Loucy (cell line): ENCODE data around the gene DERA.

ENCODE experiments used
- H2AFZ ChIP-seq: fragments of 200-600 bp; sonication (generic); 2 replicates; pipeline ENCODE4 v1.6.0; 2016; ENCODE audit warnings: antibody characterized with exemption, mild to moderate bottlenecking, low read length, moderate library complexity
- H3F3A ChIP-seq: fragments of 200-600 bp; 2 replicates; pipeline ENCODE4 v1.6.0; 2016; ENCODE audit warnings: antibody characterized with exemption, low read depth, mild to moderate bottlenecking
- H3K27me3 ChIP-seq: fragments of 200-600 bp; sonication (generic); 2 replicates; pipeline ENCODE4 v1.6.1; 2014; ENCODE audit warnings: low read length, mild to moderate bottlenecking; ENCODE audit not compliant: insufficient read depth, poor library complexity, severe bottlenecking
- H3K36me3 ChIP-seq: fragments of 200-600 bp; sonication (generic); 2 replicates; pipeline ENCODE4 v1.6.1; 2016; ENCODE audit warnings: low read length; ENCODE audit not compliant: insufficient read depth
- H3K4me1 ChIP-seq: fragments of 200-600 bp; sonication (generic); 2 replicates; pipeline ENCODE4 v1.5.1; 2014; ENCODE audit warnings: low read length, mild to moderate bottlenecking; ENCODE audit not compliant: insufficient read depth, poor library complexity, severe bottlenecking
- H3K4me2 ChIP-seq: fragments of 200-600 bp; sonication (generic); 2 replicates; pipeline ENCODE4 v1.6.0; 2014; ENCODE audit warnings: antibody characterized with exemption, low read length, low read depth, mild to moderate bottlenecking; ENCODE audit not compliant: poor library complexity, severe bottlenecking
- H3K4me3 ChIP-seq: fragments of 200-600 bp; sonication (generic); 2 replicates; pipeline ENCODE4 v1.5.1; 2014; ENCODE audit warnings: low read length, mild to moderate bottlenecking, mixed read lengths; ENCODE audit not compliant: poor library complexity, severe bottlenecking
- H3K79me2 ChIP-seq: fragments of 200-600 bp; sonication (generic); 2 replicates; pipeline ENCODE4 v1.6.1; 2014; ENCODE audit warnings: low read length; ENCODE audit not compliant: insufficient read depth
- H3K9ac ChIP-seq: fragments of 200-600 bp; sonication (generic); 2 replicates; pipeline ENCODE4 v1.6.0; 2014; ENCODE audit warnings: mild to moderate bottlenecking, low read depth, low read length, moderate library complexity; ENCODE audit not compliant: poor library complexity, severe bottlenecking
- H3K9me2 ChIP-seq: fragments of 200-600 bp; sonication (generic); replicated peaks from 2 replicates; pipeline ENCODE4 v1.6.1; 2016; ENCODE audit warnings: low read depth, low read length, mixed read lengths
- H3K9me3 ChIP-seq: fragments of 200-600 bp; sonication (generic); 2 replicates; pipeline ENCODE4 v1.6.1; 2014; ENCODE audit warnings: mild to moderate bottlenecking, antibody characterized with exemption, low read length, low read depth; ENCODE audit not compliant: insufficient read depth
- H4K20me1 ChIP-seq: fragments of 200-600 bp; sonication (generic); 2 replicates; pipeline ENCODE4 v1.6.0; 2014; ENCODE audit warnings: antibody characterized with exemption, low read length, mild to moderate bottlenecking; ENCODE audit not compliant: insufficient read depth, poor library complexity, severe bottlenecking
- EZH2phosphoT487 ChIP-seq: fragments of 200-600 bp; IDR thresholded peaks from 2 replicates; pipeline ENCODE4 v1.6.1; 2018; ENCODE audit warnings: antibody characterized with exemption, mild to moderate bottlenecking, moderate library complexity, borderline replicate concordance
- TF ChIP-seq, protein P1 (sequence below): fragments of 200-600 bp; sonication (generic); conservative IDR thresholded peaks from 2 replicates; pipeline ENCODE4 v1.5.1; 2014; ENCODE audit warnings: mild to moderate bottlenecking, antibody characterized with exemption, low read length

DERA gene

DNA sequence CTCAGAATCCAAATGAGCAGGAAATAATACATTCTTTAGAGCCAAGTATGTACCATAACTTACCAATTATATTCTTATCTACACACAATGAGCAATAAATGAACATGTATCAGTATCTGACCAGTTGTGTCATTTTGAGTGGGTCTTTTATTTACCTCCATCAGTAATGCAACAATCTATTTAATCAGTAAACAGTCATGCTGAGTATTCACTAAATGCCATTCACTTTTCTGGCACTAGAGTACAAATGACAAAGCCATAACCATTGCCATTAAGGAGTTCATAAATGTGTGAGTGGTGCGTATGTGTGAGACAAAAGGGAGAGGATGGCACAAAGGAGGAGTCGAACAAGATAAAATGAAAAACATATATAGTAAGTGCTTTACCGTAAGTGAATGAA, 30.4 kb upstream of the DERA start:
- Histone ChIP-seq H3K4me2 (peak overlapping the region; percentile 89), H3K9me3 (no peaks in the 10 kb centered on the region), H3K79me2 (peaks cover 35% of the 10 kb centered on the region), H3K9ac (no peak overlapping the region), H3K27me3 (no peaks in the 10 kb centered on the region), H2AFZ (no peak overlapping the region), H3K9me2 (no peaks in the 10 kb centered on the region), H3K4me1 (peaks cover 19% of the 10 kb centered on the region), H3K4me3 (peak overlapping the region; percentile 98), H3K36me3 (no peaks in the 10 kb centered on the region), H3F3A (no peaks in the 10 kb centered on the region), H4K20me1 (peaks cover 33% of the 10 kb centered on the region)
- TF ChIP-seq, protein P1, sequence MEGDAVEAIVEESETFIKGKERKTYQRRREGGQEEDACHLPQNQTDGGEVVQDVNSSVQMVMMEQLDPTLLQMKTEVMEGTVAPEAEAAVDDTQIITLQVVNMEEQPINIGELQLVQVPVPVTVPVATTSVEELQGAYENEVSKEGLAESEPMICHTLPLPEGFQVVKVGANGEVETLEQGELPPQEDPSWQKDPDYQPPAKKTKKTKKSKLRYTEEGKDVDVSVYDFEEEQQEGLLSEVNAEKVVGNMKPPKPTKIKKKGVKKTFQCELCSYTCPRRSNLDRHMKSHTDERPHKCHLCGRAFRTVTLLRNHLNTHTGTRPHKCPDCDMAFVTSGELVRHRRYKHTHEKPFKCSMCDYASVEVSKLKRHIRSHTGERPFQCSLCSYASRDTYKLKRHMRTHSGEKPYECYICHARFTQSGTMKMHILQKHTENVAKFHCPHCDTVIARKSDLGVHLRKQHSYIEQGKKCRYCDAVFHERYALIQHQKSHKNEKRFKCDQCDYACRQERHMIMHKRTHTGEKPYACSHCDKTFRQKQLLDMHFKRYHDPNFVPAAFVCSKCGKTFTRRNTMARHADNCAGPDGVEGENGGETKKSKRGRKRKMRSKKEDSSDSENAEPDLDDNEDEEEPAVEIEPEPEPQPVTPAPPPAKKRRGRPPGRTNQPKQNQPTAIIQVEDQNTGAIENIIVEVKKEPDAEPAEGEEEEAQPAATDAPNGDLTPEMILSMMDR: no peak
- no peak for TF ChIP-seq EZH2phosphoT487

DNA sequence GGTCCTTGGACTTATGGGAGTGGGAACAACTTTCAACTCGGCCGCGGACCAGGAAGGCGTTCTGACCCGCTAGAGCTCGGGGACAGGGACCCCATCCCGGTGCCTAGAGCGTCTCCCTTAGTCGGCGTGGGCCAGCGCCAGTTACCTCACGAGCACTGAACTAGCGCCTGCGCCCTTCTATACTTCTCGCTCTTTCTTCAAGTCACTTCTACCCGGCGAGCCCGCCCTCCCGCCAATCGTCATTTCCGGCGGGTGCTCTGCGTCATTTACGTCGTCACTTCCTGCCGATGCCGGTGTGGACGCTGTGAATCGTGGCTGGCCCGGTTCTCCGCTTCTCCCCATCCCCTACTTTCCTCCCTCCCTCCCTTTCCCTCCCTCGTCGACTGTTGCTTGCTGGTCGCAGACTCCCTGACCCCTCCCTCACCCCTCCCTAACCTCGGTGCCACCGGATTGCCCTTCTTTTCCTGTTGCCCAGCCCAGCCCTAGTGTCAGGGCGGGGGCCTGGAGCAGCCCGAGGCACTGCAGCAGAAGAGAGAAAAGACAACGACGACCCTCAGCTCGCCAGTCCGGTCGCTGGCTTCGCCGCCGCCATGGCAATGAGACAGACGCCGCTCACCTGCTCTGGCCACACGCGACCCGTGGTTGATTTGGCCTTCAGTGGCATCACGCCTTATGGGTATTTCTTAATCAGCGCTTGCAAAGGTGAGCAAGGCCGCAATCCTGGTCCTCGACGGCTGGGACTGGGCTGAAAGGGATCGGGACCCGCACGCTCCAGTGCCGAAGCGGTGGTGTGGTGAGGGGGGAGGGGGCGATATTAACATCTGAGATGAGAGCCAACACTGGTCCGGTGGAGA, 28.8 kb upstream of the DERA start, which contains the start of gene STRAP:
Gene STRAP (plus strand): TSS at position 270 of the 854 bp plus-strand sequence. CDS start 321 bp downstream, at position 591.
- Histone ChIP-seq H3K4me3 (peak within 1 kb of the TSS; percentile 98), H3K9me2 (no peaks in the 10 kb centered on the region), H3K9me3 (no peaks in the 10 kb centered on the region), H4K20me1 (peaks cover 49% of the 10 kb centered on the region), H2AFZ (peak within 1 kb of the TSS; percentile 88), H3K27me3 (no peaks in the 10 kb centered on the region), H3K4me2 (peak within 1 kb of the TSS; percentile 89), H3F3A (no peaks in the 10 kb centered on the region), H3K36me3 (no peaks in the 10 kb centered on the region), H3K79me2 (peaks cover 51% of the 10 kb centered on the region), H3K4me1 (peaks cover 35% of the 10 kb centered on the region), H3K9ac (peak within 1 kb of the TSS; percentile 95)
- TF ChIP-seq EZH2phosphoT487: no peak
- TF ChIP-seq, protein P1: no peak

GRCh38 chr12:15883536-15883935, 27.6 kb upstream of the DERA start:
- H3K4me1 ChIP-seq: peaks cover 44% of the 10 kb centered on the region
- no peaks in the 10 kb centered on the region for H3K9me2 ChIP-seq
- TF ChIP-seq EZH2phosphoT487: no peak
- TF ChIP-seq, protein P1: no peak
- H3K4me2 ChIP-seq: peak overlapping the region; percentile 84
- no peaks in the 10 kb centered on the region for H3K9me3 ChIP-seq
- peak overlapping the region; percentile 95 for H3K9ac ChIP-seq
- H3K4me3 ChIP-seq: peak overlapping the region; percentile 98
- H3F3A ChIP-seq: no peaks in the 10 kb centered on the region
- H3K36me3 ChIP-seq: no peaks in the 10 kb centered on the region
- no peak overlapping the region for H2AFZ ChIP-seq
- H4K20me1 ChIP-seq: peaks cover 61% of the 10 kb centered on the region
- H3K79me2 ChIP-seq: peaks cover 63% of the 10 kb centered on the region
- H3K27me3 ChIP-seq: no peaks in the 10 kb centered on the region
